IMR-90 (cell line): ENCODE measurements around the gene MAGI2. TPM values are rescaled to one million over a fixed set of nuclear protein-coding genes. Genes with fewer than 3 reads are reported as not detected.

Experiments
- ATAC-seq: fragments of 200-7000 bp; cut with Tn5 transposase; 2 replicates; pipeline ENCODE4 v1.9.1; 2020; ENCODE audit warnings: low read depth, mild to moderate bottlenecking, moderate library complexity
- BruUV-seq: library from RNA; stranded (reverse); fragments of 400-500 nt; replicated peaks from 2 replicates; lab custom pipeline; 2021; lab: Mats Ljungman, UMichigan
- CTCF ChIA-PET: fragments of 300-600 bp; formaldehyde crosslinking; extraction: SDS; loops from one replicate; lab custom pipeline; 2021; ENCODE audit warnings: antibody characterized with exemption; lab: Yijun Ruan, JAX
- POLR2A ChIA-PET: fragments of 300-600 bp; sonication (Branson Sonifier 250); formaldehyde crosslinking; loops from one replicate; lab custom pipeline; 2022; ENCODE audit warnings: antibody characterized with exemption; ENCODE audit not compliant: unreplicated experiment; lab: Charles Lee
- DNase-seq: peaks from one replicate; pipeline ENCODE4 v3.0.0; 2013
- H2AFZ ChIP-seq: replicated peaks from 2 replicates; pipeline ENCODE3; 2013; ENCODE audit warnings: low read length, mild to moderate bottlenecking; ENCODE audit not compliant: poor library complexity
- H2AK5ac ChIP-seq: 2 replicates; pipeline ENCODE4 v1.6.1; 2013; ENCODE audit warnings: low read depth, low read length, inconsistent platforms
- H2AK9ac ChIP-seq: replicated peaks from 2 replicates; pipeline ENCODE3; 2013; ENCODE audit warnings: mild to moderate bottlenecking, low read depth, low read length, moderate library complexity; ENCODE audit not compliant: poor library complexity
- H2BK120ac ChIP-seq: 2 replicates; pipeline ENCODE4 v1.6.1; 2013; ENCODE audit warnings: low read depth, low read length, inconsistent platforms
- H2BK15ac ChIP-seq: 3 replicates; pipeline ENCODE4 v1.6.1; 2013; ENCODE audit warnings: low read depth, low read length, inconsistent platforms
- H2BK20ac ChIP-seq: 2 replicates; pipeline ENCODE4 v1.6.1; 2013; ENCODE audit warnings: low read depth, mild to moderate bottlenecking, inconsistent platforms, low read length, moderate library complexity
- H2BK5ac ChIP-seq: 2 replicates; pipeline ENCODE4 v1.6.1; 2013; ENCODE audit warnings: mild to moderate bottlenecking, low read depth, low read length, inconsistent platforms; ENCODE audit not compliant: poor library complexity, severe bottlenecking
- H3K14ac ChIP-seq: replicated peaks from 2 replicates; pipeline ENCODE4 v1.6.1; 2013; ENCODE audit warnings: low read depth, low read length, inconsistent platforms
- H3K18ac ChIP-seq: 2 replicates; pipeline ENCODE4 v1.6.1; 2013; ENCODE audit warnings: low read depth, low read length, control low read depth
- H3K23ac ChIP-seq: 2 replicates; pipeline ENCODE4 v1.6.1; 2013; ENCODE audit warnings: low read depth, low read length, inconsistent platforms
- H3K27ac ChIP-seq: 2 replicates; pipeline ENCODE4 v1.5.1; 2013; ENCODE audit warnings: mild to moderate bottlenecking, control low read depth, low read length; ENCODE audit not compliant: insufficient read depth
- H3K27me3 ChIP-seq: 2 replicates; pipeline ENCODE4 v1.6.1; 2013; ENCODE audit warnings: low read length; ENCODE audit not compliant: control insufficient read depth, insufficient read depth
- H3K36me3 ChIP-seq: 2 replicates; pipeline ENCODE4 v1.6.1; 2013; ENCODE audit warnings: low read length, mixed read lengths; ENCODE audit not compliant: control insufficient read depth, insufficient read depth
- H3K4ac ChIP-seq: 2 replicates; pipeline ENCODE4 v1.6.1; 2013; ENCODE audit warnings: low read depth, low read length, inconsistent platforms
- H3K4me1 ChIP-seq: 2 replicates; pipeline ENCODE4 v1.6.1; 2013; ENCODE audit warnings: low read length, mixed read lengths; ENCODE audit not compliant: control insufficient read depth, insufficient read depth
- H3K4me2 ChIP-seq: 2 replicates; pipeline ENCODE4 v1.6.1; 2013; ENCODE audit warnings: low read depth, mild to moderate bottlenecking, control low read depth, low read length, moderate library complexity
- H3K4me3 ChIP-seq: 2 replicates; pipeline ENCODE4 v1.5.1; 2013; ENCODE audit warnings: low read depth, mild to moderate bottlenecking, control low read depth, low read length, moderate library complexity; ENCODE audit not compliant: insufficient read depth
- H3K56ac ChIP-seq: 2 replicates; pipeline ENCODE4 v1.6.1; 2013; ENCODE audit warnings: low read length, inconsistent platforms; ENCODE audit not compliant: insufficient read depth; ENCODE audit errors: extremely low read depth
- H3K79me1 ChIP-seq, 2 experiments: 2 replicates each; pipeline ENCODE4 v1.6.1; 2013; ENCODE audit warnings: low read length in 2 of 2, inconsistent platforms in 1 of 2, low read depth in 1 of 2
- H3K9ac ChIP-seq: 2 replicates; pipeline ENCODE4 v1.6.1; 2013; ENCODE audit warnings: low read depth, low read length, control low read depth
- H3K9me1 ChIP-seq: 2 replicates; pipeline ENCODE4 v1.6.1; 2013; ENCODE audit warnings: low read length, inconsistent platforms; ENCODE audit not compliant: insufficient read depth
- H3K9me3 ChIP-seq: 2 replicates; pipeline ENCODE4 v1.6.1; 2013; ENCODE audit warnings: low read length; ENCODE audit not compliant: control insufficient read depth, insufficient read depth
- H4K20me1 ChIP-seq: 2 replicates; pipeline ENCODE4 v1.6.1; 2013; ENCODE audit warnings: low read length, inconsistent platforms; ENCODE audit not compliant: insufficient read depth
- H4K5ac ChIP-seq: 2 replicates; pipeline ENCODE4 v1.6.1; 2013; ENCODE audit warnings: mild to moderate bottlenecking, low read depth, low read length, control low read depth
- H4K8ac ChIP-seq, 2 experiments: 2 replicates each; pipeline ENCODE4 v1.6.1; 2013; ENCODE audit warnings: low read depth in 2 of 2, low read length in 2 of 2, control low read depth in 1 of 2, inconsistent platforms in 1 of 2
- H4K91ac ChIP-seq: 2 replicates; pipeline ENCODE4 v1.6.1; 2013; ENCODE audit warnings: low read depth, low read length, inconsistent platforms; ENCODE audit not compliant: insufficient read depth
- CEBPB ChIP-seq: IDR thresholded peaks from 2 replicates; pipeline ENCODE4 v1.6.1; 2012; ENCODE audit warnings: low read depth, low read length, improper control_type of control experiment
- CHD1 ChIP-seq: IDR thresholded peaks from 2 replicates; pipeline ENCODE4 v1.6.1; 2012; ENCODE audit warnings: low read depth, low read length, improper control_type of control experiment
- MAFK ChIP-seq: IDR thresholded peaks from 2 replicates; pipeline ENCODE4 v1.6.1; 2012; ENCODE audit warnings: low read depth, low read length, improper control_type of control experiment
- POLR2A ChIP-seq: IDR thresholded peaks from 2 replicates; pipeline ENCODE4 v1.6.1; 2012; ENCODE audit warnings: mild to moderate bottlenecking, low read depth, low read length
- RAD21 ChIP-seq: IDR thresholded peaks from 2 replicates; pipeline ENCODE4 v1.6.1; 2012; ENCODE audit warnings: low read length, improper control_type of control experiment
- RFX5 ChIP-seq: IDR thresholded peaks from 2 replicates; pipeline ENCODE4 v1.8.0; 2012; ENCODE audit warnings: low read depth, mild to moderate bottlenecking, low read length, moderate library complexity
- SMC3 ChIP-seq: fragments of 150-350 bp; IDR thresholded peaks from 2 replicates; pipeline ENCODE4 v1.6.1; 2016; ENCODE audit warnings: low read depth, mild to moderate bottlenecking, antibody characterized with exemption, low read length, moderate library complexity
- USF2 ChIP-seq: fragments of 150-350 bp; IDR thresholded peaks from 2 replicates; pipeline ENCODE4 v1.6.1; 2017; ENCODE audit warnings: mild to moderate bottlenecking, antibody characterized with exemption, low read length, low read depth
- WGBS, 2 experiments: methylation state at CpG; one replicate each; pipeline versions ENCODE4 v1.1.5 to v1.1.7; 2013; ENCODE audit warnings: missing lambda C conversion rate in 2 of 2; ENCODE audit not compliant: insufficient read length in 1 of 2; ENCODE audit errors: extremely low coverage in 2 of 2; 5-methylcytosine and 5-hydroxymethylcytosine counted together
- dilution Hi-C: fragments of 300-500 bp; cut with HindIII; formaldehyde crosslinking; loops from one replicate; pipeline ENCODE4 v1.14.3; 2018; ENCODE audit warnings: low sequenced_read_pairs; ENCODE audit not compliant: unreplicated experiment
- in situ Hi-C: fragments of 300-500 bp; cut with MboI; formaldehyde crosslinking; loops from 3 replicates; pipeline ENCODE4 v1.14.3; 2019; ENCODE audit warnings: low sequenced_read_pairs, inconsistent platforms, mixed read lengths
- intact Hi-C: fragments of 100-400 bp; cut with micrococcal nuclease; formaldehyde crosslinking; loops from 2 replicates; pipeline ENCODE4 v1.10.0; 2022
- polyA plus RNA-seq, 3 experiments: library from polyadenylated mRNA; depleted of rRNA; stranded (reverse); fragments of >200 nt; gene quantifications; 2 replicates each; pipeline ENCODE4 v1.2.3, GENCODE V29; 2012; ENCODE audit warnings: low replicate concordance in 1 of 3
- total RNA-seq: library from RNA; depleted of rRNA; stranded (reverse); fragments of >200 nt; gene quantifications from 2 replicates; pipeline ENCODE4 v1.2.3, GENCODE V29; 2012
- TF ChIP-seq, protein P1 (sequence below): fragments of 150-350 bp; IDR thresholded peaks from 2 replicates; pipeline ENCODE4 v1.6.1; 2016; ENCODE audit warnings: low read depth, mild to moderate bottlenecking, low read length, moderate library complexity, borderline replicate concordance

The MAGI2 gene
- total and polyA plus RNA-seq, 2 of the 4 experiments (the other 2 are of a cell fraction): 2.5 to 17.9 TPM

DNA sequence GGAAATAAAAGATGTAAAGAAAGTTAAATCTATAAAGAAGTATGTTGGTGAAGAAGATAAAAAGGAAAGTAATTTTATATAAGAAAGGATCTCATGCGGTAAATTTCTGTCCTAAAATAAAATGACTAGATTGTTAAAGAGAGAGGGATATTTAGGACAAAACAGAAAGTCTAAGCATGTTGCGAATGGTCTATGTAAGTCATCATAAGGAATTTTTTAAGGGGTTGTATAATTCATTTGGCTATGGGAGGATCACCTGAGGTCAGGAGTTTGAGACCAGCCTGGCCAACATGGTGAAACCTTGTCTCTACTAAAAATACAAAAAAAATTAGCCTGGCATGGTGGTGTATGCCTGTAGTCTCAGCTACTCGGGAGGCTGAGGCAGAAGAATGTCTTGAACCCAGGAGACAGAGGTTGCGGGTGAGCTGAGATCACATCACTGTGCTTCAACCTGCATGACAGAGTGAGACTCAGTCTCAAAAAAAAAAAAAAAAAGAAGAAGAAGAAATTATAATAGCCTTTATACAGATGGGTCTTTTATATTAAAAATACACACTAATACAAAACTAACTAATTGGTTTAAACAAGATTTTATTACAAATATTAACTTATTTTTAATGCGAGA is 294.3 kb downstream of the MAGI2 start:
- Histone ChIP-seq H2BK120ac (no peak overlapping the region), H2AK9ac (no peak overlapping the region), H3K4me1 (peaks cover 3% of the 10 kb centered on the region; the same call in 1 of the 2 replicates), H2BK15ac (no peak overlapping the region), H2AK5ac (no peak overlapping the region), H3K4me2 (no peak overlapping the region), H3K4ac (no peak overlapping the region), H3K18ac (no peak overlapping the region), H2BK5ac (no peak overlapping the region), H3K56ac (no peak overlapping the region), H4K8ac (no peak overlapping the region), H3K27me3 (no peaks in the 10 kb centered on the region), H3K9ac (no peak overlapping the region), H3K23ac (no peak overlapping the region), H3K36me3 (no peaks in the 10 kb centered on the region), H2BK20ac (no peak overlapping the region), H3K14ac (no peak overlapping the region), H3K79me1 (peaks cover 0 to 4% of the 10 kb centered on the region in 2 experiments; a peak in 1 of 4 replicates), H4K91ac (no peak overlapping the region), H3K9me1 (no peaks in the 10 kb centered on the region), H4K20me1 (no peaks in the 10 kb centered on the region), H3K9me3 (peaks cover 3% of the 10 kb centered on the region), H3K4me3 (no peak overlapping the region), H3K27ac (no peak overlapping the region), H4K5ac (no peak overlapping the region), H2AFZ (no peak overlapping the region)
- DNase-seq: no peak
- POLR2A ChIA-PET: no interaction called here
- no peak for TF ChIP-seq CEBPB
- TF ChIP-seq POLR2A: no peak
- TF ChIP-seq SMC3: no peak
- no peak for TF ChIP-seq CHD1
- no peak for TF ChIP-seq RFX5
- no peak for TF ChIP-seq MAFK
- no peak for TF ChIP-seq RAD21
- no peak for TF ChIP-seq USF2
- TF ChIP-seq, protein P1, sequence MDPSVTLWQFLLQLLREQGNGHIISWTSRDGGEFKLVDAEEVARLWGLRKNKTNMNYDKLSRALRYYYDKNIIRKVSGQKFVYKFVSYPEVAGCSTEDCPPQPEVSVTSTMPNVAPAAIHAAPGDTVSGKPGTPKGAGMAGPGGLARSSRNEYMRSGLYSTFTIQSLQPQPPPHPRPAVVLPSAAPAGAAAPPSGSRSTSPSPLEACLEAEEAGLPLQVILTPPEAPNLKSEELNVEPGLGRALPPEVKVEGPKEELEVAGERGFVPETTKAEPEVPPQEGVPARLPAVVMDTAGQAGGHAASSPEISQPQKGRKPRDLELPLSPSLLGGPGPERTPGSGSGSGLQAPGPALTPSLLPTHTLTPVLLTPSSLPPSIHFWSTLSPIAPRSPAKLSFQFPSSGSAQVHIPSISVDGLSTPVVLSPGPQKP: no peak
- in situ Hi-C loops: no loop called here
- BruUV-seq: no TSS peak
- 100% methylated on average over 1 of the region's 5 CpGs for WGBS, 2 experiments
- ATAC-seq: no peak
- dilution Hi-C loops: no loop called here
- CTCF ChIA-PET: no interaction called here
- intact Hi-C loops: no loop called here
